ENCODE results near the gene CHST11.

DNA sequence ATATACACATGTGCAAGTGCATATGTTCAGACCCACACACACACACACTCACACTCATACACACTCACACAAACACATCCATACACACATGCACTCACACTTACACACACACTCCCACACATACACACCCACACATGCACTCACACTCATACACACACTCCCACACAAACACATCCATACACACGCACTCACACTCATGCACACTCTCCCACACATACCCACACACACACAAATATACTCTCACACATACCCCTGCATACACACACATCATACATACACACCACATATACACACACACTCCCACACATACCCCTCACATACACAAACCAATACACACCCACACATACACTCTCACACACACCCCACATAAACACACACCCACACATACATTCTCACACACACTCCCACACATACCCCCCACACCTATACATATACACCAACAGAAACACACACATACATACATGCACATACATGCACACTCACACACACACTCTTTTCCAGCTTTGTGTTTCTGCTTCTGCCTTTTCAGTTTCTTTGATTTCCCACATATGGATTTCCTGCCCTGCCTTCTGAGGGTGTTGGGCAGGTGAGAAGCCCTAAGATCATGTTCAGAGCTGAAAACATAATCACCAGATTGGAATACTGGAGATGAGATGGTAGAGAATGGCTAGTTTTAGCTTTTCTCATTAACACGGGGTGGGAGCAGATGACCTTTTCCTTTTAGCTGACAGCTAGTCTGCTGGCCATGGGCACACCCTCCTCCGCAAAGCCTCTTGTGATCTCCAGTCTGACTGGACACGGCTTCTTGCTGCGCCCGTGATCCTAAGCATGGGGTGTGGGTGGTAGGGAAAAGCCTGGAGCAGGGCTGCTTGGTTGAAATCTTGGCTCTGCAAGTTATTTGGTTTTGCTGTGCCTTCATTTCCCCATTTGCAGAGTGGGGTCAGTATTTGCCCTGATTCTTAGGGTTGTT lies 214.0 kb downstream of the CHST11 start:
- TF ChIP-seq, protein P1, sequence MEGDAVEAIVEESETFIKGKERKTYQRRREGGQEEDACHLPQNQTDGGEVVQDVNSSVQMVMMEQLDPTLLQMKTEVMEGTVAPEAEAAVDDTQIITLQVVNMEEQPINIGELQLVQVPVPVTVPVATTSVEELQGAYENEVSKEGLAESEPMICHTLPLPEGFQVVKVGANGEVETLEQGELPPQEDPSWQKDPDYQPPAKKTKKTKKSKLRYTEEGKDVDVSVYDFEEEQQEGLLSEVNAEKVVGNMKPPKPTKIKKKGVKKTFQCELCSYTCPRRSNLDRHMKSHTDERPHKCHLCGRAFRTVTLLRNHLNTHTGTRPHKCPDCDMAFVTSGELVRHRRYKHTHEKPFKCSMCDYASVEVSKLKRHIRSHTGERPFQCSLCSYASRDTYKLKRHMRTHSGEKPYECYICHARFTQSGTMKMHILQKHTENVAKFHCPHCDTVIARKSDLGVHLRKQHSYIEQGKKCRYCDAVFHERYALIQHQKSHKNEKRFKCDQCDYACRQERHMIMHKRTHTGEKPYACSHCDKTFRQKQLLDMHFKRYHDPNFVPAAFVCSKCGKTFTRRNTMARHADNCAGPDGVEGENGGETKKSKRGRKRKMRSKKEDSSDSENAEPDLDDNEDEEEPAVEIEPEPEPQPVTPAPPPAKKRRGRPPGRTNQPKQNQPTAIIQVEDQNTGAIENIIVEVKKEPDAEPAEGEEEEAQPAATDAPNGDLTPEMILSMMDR (IDR thresholded peaks at IDR 0.05; ENCODE audit: low read depth, low read length, poor library complexity, severe bottlenecking): no peak
- TF ChIP-seq EZH2phosphoT487 (IDR thresholded peaks at IDR 0.05; ENCODE audit: borderline replicate concordance, low read length): no peak

Data from DOHH2 (cell line).